B cell (primary cell): ENCODE results near the gene CAMTA1. TPM values are rescaled to one million over a fixed set of nuclear protein-coding genes. Genes with fewer than 3 reads are reported as not detected.

Experiments used
- ATAC-seq: fragments of 200-7000 bp; cut with Tn5 transposase; one replicate; pipeline ENCODE4 v1.10.0; 2021; ENCODE audit warnings: low read depth, mild to moderate bottlenecking, moderate number of reproducible peaks, moderate library complexity
- CTCF ChIA-PET: fragments of 350-600 bp; sonication (Branson Sonifier 250); formaldehyde crosslinking; loops from one replicate; lab custom pipeline; 2021; ENCODE audit warnings: antibody characterized with exemption, inconsistent platforms; lab: Charles Lee
- POLR2A ChIA-PET: fragments of 350-600 bp; sonication (Branson Sonifier 250); formaldehyde crosslinking; loops from one replicate; lab custom pipeline; 2021; ENCODE audit warnings: antibody characterized with exemption; lab: Charles Lee
- DNase-seq: peaks from one replicate; pipeline ENCODE4 v3.0.0; 2013
- H2AFZ ChIP-seq: 2 replicates; pipeline ENCODE4 v1.6.1; 2012; ENCODE audit warnings: mild to moderate bottlenecking, low read depth, low read length; ENCODE audit not compliant: insufficient read depth, poor library complexity, severe bottlenecking
- H3K27ac ChIP-seq, 2 donors: 1 replicate in 1 of 2; 2 replicates in 1 of 2; pipeline ENCODE4 v1.5.1; 2012 to 2013; ENCODE audit warnings: low read length in 2 of 2, mild to moderate bottlenecking in 2 of 2, moderate library complexity in 1 of 2
- H3K27me3 ChIP-seq, 4 experiments: fragments of 200-600 bp in 1 of 4; sonication (generic) in 1 of 4; replicated peaks in 1 of 4; 1 replicate in 2 of 4; 2 replicates in 2 of 4; pipeline versions ENCODE4 v1.6.1 to v1.7.0; 2013 to 2016; ENCODE audit warnings: low read length in 3 of 4, mild to moderate bottlenecking in 2 of 4, mixed read lengths in 1 of 4, moderate library complexity in 1 of 4; ENCODE audit not compliant: insufficient read depth in 4 of 4, control insufficient read depth in 3 of 4; ENCODE audit errors: control extremely low read depth in 1 of 4
- H3K36me3 ChIP-seq, 2 experiments: replicated peaks in 1 of 2; 1 replicate in 1 of 2; 2 replicates in 1 of 2; pipeline versions ENCODE4 v1.6.1 to v1.7.1; 2013; ENCODE audit warnings: low read length in 1 of 2; ENCODE audit not compliant: insufficient read depth in 2 of 2, control insufficient read depth in 1 of 2; ENCODE audit errors: control extremely low read depth in 1 of 2, extremely low read depth in 1 of 2
- H3K4me1 ChIP-seq, 2 donors: fragments of 200-600 bp in 1 of 2; sonication (generic) in 1 of 2; 1 replicate in 1 of 2; 2 replicates in 1 of 2; pipeline versions ENCODE4 v1.5.1 to v1.6.1; 2013 to 2017; ENCODE audit warnings: low read length in 2 of 2; ENCODE audit not compliant: control insufficient read depth in 2 of 2, insufficient read depth in 2 of 2
- H3K4me2 ChIP-seq: replicated peaks from 2 replicates; pipeline ENCODE3; 2012; ENCODE audit warnings: mild to moderate bottlenecking, low read depth, low read length; ENCODE audit not compliant: poor library complexity, severe bottlenecking
- H3K4me3 ChIP-seq, 5 experiments: fragments of 200-600 bp in 1 of 5; sonication (generic) in 1 of 5; 1 replicate in 3 of 5; 2 replicates in 2 of 5; pipeline versions ENCODE4 v1.5.1 to v1.7.0; 2011 to 2016; ENCODE audit warnings: low read length in 4 of 5, mild to moderate bottlenecking in 4 of 5, low read depth in 2 of 5, control low read depth in 1 of 5, moderate library complexity in 1 of 5; ENCODE audit not compliant: insufficient read depth in 1 of 5; ENCODE audit errors: control extremely low read depth in 1 of 5, extremely low read depth in 1 of 5
- H3K79me2 ChIP-seq: fragments of 200-600 bp; sonication (generic); one replicate; pipeline ENCODE4 v1.6.0; 2016; ENCODE audit warnings: low read length; ENCODE audit not compliant: control insufficient read depth, insufficient read depth
- H3K9ac ChIP-seq: fragments of 200-600 bp; sonication (generic); 2 replicates; pipeline ENCODE4 v1.6.1; 2017; ENCODE audit warnings: mild to moderate bottlenecking, low read length, moderate library complexity
- H3K9me3 ChIP-seq, 3 donors: one replicate each; pipeline versions ENCODE4 v1.6.1 to v1.7.1; 2013; ENCODE audit warnings: low read length in 2 of 3; ENCODE audit not compliant: control insufficient read depth in 2 of 3, insufficient read depth in 1 of 3; ENCODE audit errors: control extremely low read depth in 1 of 3
- H4K20me1 ChIP-seq: 2 replicates; pipeline ENCODE4 v1.6.0; 2012; ENCODE audit warnings: mild to moderate bottlenecking, low read length; ENCODE audit not compliant: insufficient read depth, control insufficient read depth, poor library complexity, severe bottlenecking
- H3K27ac Mint-ChIP-seq: one replicate; pipeline ENCODE4 v1.8.0; 2021; ENCODE audit warnings: mixed read lengths
- H3K27me3 Mint-ChIP-seq: one replicate; pipeline ENCODE4 v1.8.0; 2021; ENCODE audit warnings: mixed read lengths
- H3K4me1 Mint-ChIP-seq: one replicate; pipeline ENCODE4 v1.8.0; 2021; ENCODE audit warnings: mixed read lengths
- H3K4me3 Mint-ChIP-seq: one replicate; pipeline ENCODE4 v1.8.0; 2021; ENCODE audit warnings: mixed read lengths
- H3K9me3 Mint-ChIP-seq: one replicate; pipeline ENCODE4 v1.8.0; 2022; ENCODE audit warnings: mixed read lengths; ENCODE audit not compliant: insufficient read depth
- EZH2 ChIP-seq: IDR thresholded peaks from 2 replicates; pipeline ENCODE4 v1.6.1; 2012; ENCODE audit warnings: borderline replicate concordance, low read depth, mild to moderate bottlenecking, moderate library complexity, low read length; ENCODE audit not compliant: insufficient read depth, poor library complexity, severe bottlenecking
- WGBS: methylation state at CpG from one replicate; pipeline ENCODE4 v1.1.5; 2013; ENCODE audit warnings: missing lambda C conversion rate; ENCODE audit not compliant: insufficient coverage; 5-methylcytosine and 5-hydroxymethylcytosine counted together
- intact Hi-C: fragments of 100-400 bp; cut with micrococcal nuclease; formaldehyde crosslinking; loops from one replicate; pipeline ENCODE4 v1.10.0; 2022
- polyA plus RNA-seq: library from polyadenylated mRNA; depleted of rRNA; stranded (reverse); fragments of >200 nt; gene quantifications from 2 replicates; pipeline ENCODE4 v1.2.3, GENCODE V29; 2012
- total RNA-seq, 2 donors: library from RNA; stranded (reverse); fragments of 120-200 nt in 1 of 2; gene quantifications; 1 replicate in 1 of 2; 2 replicates in 1 of 2; pipeline versions ENCODE4 v1.2.3 to v1.2.4, GENCODE V29; 2013 to 2022
- TF ChIP-seq, protein P1 (sequence below): fragments of 200-600 bp; IDR thresholded peaks from one replicate; pipeline ENCODE4 v1.8.0; 2022; ENCODE audit warnings: antibody characterized with exemption, mild to moderate bottlenecking

Gene CAMTA1
- total and polyA plus RNA-seq, 2 donors (not counting 1 experiment from before 2014, with no cell fraction given): 42.2 to 45.7 TPM

DNA sequence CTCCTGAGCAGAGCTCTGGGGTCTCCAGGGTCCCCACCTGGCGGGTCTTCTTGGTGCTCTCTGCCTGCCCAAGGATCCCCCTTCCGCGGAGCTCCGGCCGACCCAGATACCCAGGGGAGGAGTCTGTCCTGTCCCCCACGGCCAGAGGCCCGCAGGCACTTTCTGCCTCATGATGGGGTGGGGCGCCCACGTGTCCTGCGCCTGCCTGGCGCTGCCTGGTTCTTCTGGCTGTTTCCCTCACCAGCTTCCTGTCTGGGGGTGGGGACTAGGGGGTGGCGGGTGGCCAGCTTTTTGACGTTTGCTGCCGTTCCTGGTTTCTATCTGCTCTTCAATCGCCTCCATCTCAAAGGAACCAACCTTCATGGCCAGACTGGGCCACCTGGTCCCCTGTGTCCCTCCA is 672.6 kb downstream of the CAMTA1 start:
- 37% methylated on average over 11 of the region's 15 CpGs for WGBS
- Histone ChIP-seq H4K20me1 (no peaks in the 10 kb centered on the region), H3K4me3 (no peak overlapping the region), H3K9me3 (no peaks in the 10 kb centered on the region), H3K79me2 (no peaks in the 10 kb centered on the region), H3K4me1 (no peaks in the 10 kb centered on the region), H3K9ac (no peak overlapping the region), H3K27me3 (peaks cover 0 to 2% (median 0%) of the 10 kb centered on the region in 4 experiments), H3K4me2 (no peak overlapping the region), H2AFZ (no peak overlapping the region), H3K27ac (no peak overlapping the region), H3K36me3 (no peaks in the 10 kb centered on the region)
- peaks cover 4% of the 10 kb centered on the region for H3K27me3 Mint-ChIP-seq
- H3K9me3 Mint-ChIP-seq: no peaks in the 10 kb centered on the region
- no peak overlapping the region for H3K4me3 Mint-ChIP-seq
- no peak overlapping the region for H3K27ac Mint-ChIP-seq
- ChIA-PET POLR2A (no interaction called here), CTCF (no interaction called here)
- no peak for ATAC-seq
- TF ChIP-seq, protein P1, sequence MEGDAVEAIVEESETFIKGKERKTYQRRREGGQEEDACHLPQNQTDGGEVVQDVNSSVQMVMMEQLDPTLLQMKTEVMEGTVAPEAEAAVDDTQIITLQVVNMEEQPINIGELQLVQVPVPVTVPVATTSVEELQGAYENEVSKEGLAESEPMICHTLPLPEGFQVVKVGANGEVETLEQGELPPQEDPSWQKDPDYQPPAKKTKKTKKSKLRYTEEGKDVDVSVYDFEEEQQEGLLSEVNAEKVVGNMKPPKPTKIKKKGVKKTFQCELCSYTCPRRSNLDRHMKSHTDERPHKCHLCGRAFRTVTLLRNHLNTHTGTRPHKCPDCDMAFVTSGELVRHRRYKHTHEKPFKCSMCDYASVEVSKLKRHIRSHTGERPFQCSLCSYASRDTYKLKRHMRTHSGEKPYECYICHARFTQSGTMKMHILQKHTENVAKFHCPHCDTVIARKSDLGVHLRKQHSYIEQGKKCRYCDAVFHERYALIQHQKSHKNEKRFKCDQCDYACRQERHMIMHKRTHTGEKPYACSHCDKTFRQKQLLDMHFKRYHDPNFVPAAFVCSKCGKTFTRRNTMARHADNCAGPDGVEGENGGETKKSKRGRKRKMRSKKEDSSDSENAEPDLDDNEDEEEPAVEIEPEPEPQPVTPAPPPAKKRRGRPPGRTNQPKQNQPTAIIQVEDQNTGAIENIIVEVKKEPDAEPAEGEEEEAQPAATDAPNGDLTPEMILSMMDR: no peak
- TF ChIP-seq EZH2: no peak
- H3K4me1 Mint-ChIP-seq: no peaks in the 10 kb centered on the region
- intact Hi-C loops: no loop called here
- no peak for DNase-seq

DNA sequence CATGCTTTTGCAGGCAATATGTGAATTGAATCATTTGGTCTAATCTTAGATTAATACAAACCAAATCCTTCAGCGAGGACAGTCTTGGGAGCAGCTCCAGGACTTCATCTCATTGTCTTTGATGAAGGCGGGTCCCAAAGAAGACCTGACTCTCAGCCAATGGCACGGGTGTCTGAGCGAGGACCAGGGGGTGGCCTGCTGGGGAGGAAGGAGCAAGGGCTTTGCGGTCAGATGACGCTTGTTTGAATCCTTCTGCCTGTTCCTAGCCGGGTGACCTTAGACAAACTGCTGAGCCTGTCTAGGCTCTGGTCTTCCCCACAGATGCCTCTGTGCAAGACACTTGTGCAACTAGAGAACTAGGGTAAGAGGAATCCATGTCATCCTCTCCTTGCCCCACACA is 673.7 kb downstream of the CAMTA1 start:
- 91% methylated on average over 6 of the region's 7 CpGs for WGBS
- ChIA-PET POLR2A (no interaction called here), CTCF (no interaction called here)
- Mint-ChIP-seq H3K9me3 (no peaks in the 10 kb centered on the region), H3K27ac (no peak overlapping the region), H3K4me3 (no peak overlapping the region), H3K4me1 (no peaks in the 10 kb centered on the region), H3K27me3 (peaks cover 4% of the 10 kb centered on the region)
- Histone ChIP-seq H3K79me2 (no peaks in the 10 kb centered on the region), H3K36me3 (no peaks in the 10 kb centered on the region), H3K4me2 (no peak overlapping the region), H3K9ac (no peak overlapping the region), H3K9me3 (no peaks in the 10 kb centered on the region), H4K20me1 (no peaks in the 10 kb centered on the region), H3K4me1 (no peaks in the 10 kb centered on the region), H3K4me3 (no peak overlapping the region), H3K27me3 (peaks cover 0 to 2% (median 0%) of the 10 kb centered on the region in 4 experiments), H3K27ac (no peak overlapping the region), H2AFZ (no peak overlapping the region)
- ATAC-seq (no peak), DNase-seq (no peak)
- intact Hi-C loops: no loop called here
- TF ChIP-seq EZH2: no peak
- TF ChIP-seq, protein P1: no peak
